ENCODE measurements around the gene ARID1B.

DNA sequence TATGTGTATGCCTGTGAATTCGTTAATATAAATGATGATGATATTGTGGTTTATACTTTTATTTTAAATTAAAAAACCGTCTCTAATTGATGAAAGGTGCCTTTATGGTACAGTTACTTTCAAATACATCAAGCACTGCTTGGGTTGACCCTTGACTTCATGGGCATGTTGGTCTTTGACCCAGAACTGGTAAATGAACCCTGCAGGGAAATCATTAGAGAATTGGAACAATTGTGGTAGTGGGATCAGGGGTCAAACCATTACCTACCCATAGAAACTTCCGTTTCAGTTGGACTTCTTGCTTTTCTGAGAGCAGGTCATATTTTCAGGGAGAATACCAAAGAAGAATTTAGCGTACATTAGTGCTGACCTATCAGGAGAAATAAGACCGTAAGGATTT is 288.2 kb downstream of the ARID1B start:
- TF ChIP-seq, protein P1, sequence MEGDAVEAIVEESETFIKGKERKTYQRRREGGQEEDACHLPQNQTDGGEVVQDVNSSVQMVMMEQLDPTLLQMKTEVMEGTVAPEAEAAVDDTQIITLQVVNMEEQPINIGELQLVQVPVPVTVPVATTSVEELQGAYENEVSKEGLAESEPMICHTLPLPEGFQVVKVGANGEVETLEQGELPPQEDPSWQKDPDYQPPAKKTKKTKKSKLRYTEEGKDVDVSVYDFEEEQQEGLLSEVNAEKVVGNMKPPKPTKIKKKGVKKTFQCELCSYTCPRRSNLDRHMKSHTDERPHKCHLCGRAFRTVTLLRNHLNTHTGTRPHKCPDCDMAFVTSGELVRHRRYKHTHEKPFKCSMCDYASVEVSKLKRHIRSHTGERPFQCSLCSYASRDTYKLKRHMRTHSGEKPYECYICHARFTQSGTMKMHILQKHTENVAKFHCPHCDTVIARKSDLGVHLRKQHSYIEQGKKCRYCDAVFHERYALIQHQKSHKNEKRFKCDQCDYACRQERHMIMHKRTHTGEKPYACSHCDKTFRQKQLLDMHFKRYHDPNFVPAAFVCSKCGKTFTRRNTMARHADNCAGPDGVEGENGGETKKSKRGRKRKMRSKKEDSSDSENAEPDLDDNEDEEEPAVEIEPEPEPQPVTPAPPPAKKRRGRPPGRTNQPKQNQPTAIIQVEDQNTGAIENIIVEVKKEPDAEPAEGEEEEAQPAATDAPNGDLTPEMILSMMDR (conservative IDR thresholded peaks at IDR 0.05; ENCODE audit: low read length): no peak
- TF ChIP-seq EZH2phosphoT487 (IDR thresholded peaks at IDR 0.05; ENCODE audit: borderline replicate concordance, low read depth, low read length): no peak

All from OCI-LY7 (cell line).